Transverse colon (tissue), 4 donors: ENCODE data around the gene TREH.

Source experiments
- POLR2A ChIP-seq: fragments of 450-650 bp; IDR thresholded peaks from one replicate; pipeline ENCODE4 v1.6.1; 2016; ENCODE audit warnings: antibody characterized with exemption, mild to moderate bottlenecking, moderate library complexity
- POLR2AphosphoS5 ChIP-seq, 3 donors: sonication (generic); formaldehyde crosslinking; IDR thresholded peaks; one replicate each; pipeline ENCODE4 v1.6.1; 2016; ENCODE audit warnings: antibody characterized with exemption in 3 of 3
- TF ChIP-seq, protein P1 (sequence below), 5 experiments: fragments of 200-600 bp in 3 of 5; fragments of 450-650 bp in 2 of 5; sonication (generic) in 3 of 5; IDR thresholded peaks; 1 replicate in 2 of 5; 2 replicates in 3 of 5; pipeline ENCODE4 v1.5.1; 2016 to 2017; ENCODE audit warnings: antibody characterized with exemption in 5 of 5, inconsistent platforms in 3 of 5, mild to moderate bottlenecking in 2 of 5, moderate library complexity in 1 of 5

DNA sequence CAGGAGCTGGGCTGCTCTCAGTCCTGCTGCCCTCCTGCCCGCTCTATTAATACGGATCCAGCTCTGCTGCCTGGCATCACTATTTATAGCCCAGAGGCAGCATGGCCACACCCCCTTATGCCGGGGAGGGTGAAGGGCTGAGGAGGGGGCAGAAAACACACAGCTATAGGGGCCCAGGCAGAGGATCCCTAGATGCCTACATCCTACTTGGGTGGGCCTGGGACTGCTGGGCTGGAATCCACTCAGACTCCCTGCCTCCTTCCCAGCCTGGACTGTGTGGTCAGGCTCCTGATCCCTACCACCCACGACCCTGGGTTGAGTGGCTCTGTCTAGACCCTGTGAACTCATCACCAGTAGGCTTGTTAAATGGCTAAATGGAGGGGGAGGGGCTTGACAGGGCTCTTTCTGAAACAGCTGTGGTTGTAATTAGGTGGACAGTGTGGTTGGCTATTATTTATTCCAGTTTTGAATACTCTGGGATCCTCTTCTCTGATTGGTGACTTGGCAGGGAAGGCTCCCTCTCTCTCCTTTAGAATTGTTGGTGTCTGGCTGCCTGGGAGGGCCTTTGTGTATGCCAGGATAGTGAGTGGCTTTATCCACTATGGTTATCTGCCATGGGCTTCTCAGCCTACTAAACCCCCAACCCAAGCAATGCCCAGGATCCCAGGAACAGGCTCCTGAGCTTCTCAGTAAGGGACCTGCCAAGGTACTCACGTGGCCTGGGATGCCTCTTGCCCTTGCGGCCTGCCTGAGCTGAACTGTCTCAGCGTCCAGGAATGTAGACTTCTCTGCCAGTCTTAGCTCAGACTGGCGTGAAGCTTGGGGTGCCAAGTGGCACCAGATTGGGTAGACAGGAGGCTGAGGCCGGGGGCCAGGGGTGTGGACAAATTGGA is 56.8 kb downstream of the TREH start:
- TF ChIP-seq, protein P1, sequence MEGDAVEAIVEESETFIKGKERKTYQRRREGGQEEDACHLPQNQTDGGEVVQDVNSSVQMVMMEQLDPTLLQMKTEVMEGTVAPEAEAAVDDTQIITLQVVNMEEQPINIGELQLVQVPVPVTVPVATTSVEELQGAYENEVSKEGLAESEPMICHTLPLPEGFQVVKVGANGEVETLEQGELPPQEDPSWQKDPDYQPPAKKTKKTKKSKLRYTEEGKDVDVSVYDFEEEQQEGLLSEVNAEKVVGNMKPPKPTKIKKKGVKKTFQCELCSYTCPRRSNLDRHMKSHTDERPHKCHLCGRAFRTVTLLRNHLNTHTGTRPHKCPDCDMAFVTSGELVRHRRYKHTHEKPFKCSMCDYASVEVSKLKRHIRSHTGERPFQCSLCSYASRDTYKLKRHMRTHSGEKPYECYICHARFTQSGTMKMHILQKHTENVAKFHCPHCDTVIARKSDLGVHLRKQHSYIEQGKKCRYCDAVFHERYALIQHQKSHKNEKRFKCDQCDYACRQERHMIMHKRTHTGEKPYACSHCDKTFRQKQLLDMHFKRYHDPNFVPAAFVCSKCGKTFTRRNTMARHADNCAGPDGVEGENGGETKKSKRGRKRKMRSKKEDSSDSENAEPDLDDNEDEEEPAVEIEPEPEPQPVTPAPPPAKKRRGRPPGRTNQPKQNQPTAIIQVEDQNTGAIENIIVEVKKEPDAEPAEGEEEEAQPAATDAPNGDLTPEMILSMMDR (IDR thresholded peaks at IDR 0.05) = no peak
- TF ChIP-seq POLR2A = no peak
- peak in 2 of 3 donors; percentile 38 to 66 for TF ChIP-seq POLR2AphosphoS5 (IDR thresholded peaks at IDR 0.05)
